ENCODE results near the gene LRRC8C.

LRRC8C gene

DNA sequence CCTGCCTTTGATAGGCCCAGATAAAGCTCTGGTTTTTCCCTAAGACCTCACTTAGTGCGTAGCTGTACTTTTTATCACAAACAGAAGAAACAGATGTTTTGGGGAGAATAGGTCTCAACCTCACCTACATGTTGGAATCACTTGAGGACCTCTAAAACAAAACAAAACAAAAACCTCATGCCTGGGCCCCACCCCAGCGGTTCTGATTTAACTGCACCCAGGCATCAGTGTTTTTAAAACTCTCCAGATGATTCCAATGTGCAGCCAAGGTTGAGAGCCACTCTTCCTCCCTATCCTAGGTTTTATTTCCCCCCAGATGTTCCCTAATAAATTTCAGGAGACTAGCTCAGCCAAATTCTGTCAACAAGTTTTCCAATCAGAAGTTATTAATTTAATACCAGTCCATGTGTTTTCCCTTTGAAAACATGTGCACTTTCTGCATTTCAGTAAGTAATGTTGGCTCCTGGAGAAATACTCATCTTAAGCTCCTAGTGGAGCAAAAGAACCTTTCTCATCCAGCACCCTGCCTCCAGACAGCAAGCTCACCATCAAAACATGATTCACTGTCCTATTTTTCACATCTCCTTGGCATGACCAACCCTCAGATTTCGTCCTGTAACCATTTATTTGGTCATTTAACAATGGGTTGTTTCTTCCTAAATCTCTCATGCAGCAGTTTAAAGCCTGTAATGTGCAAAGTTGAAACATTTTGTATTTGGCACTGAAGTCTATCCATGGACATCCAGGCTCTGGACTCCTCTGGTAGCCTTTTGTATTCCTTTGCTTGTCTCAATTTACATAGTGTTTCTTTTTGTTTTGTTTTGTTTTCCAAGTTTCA is 27.5 kb downstream of the LRRC8C start:
- Histone ChIP-seq H3K27ac (ENCODE audit: low read depth, low read length) (no peak overlapping the region), H3K9me3 (ENCODE audit: control insufficient read depth, insufficient read depth, low read depth, low read length) (no peaks in the 10 kb centered on the region), H3K4me1 (ENCODE audit: control insufficient read depth, insufficient read depth, low read length) (no peaks in the 10 kb centered on the region), H3K4me3 (ENCODE audit: low read depth, low read length) (no peak overlapping the region), H3K27me3 (ENCODE audit: control insufficient read depth, insufficient read depth, low read length) (no peaks in the 10 kb centered on the region), H3K36me3 (ENCODE audit: control insufficient read depth, insufficient read depth, low read length) (no peaks in the 10 kb centered on the region), H3K9ac (ENCODE audit: low read length) (no peak overlapping the region)

GRCh38 chr1:89665941-89666340 is 33.0 kb downstream of the LRRC8C start:
- no peak overlapping the region for H3K27ac ChIP-seq (ENCODE audit: low read depth, low read length)
- no peaks in the 10 kb centered on the region for H3K4me1 ChIP-seq (ENCODE audit: control insufficient read depth, insufficient read depth, low read length)

GRCh38 chr1:89666640-89667039 is 33.7 kb downstream of the LRRC8C start:
- no peak overlapping the region for H3K4me3 ChIP-seq (ENCODE audit: low read depth, low read length)
- no peaks in the 10 kb centered on the region for H3K4me1 ChIP-seq (ENCODE audit: control insufficient read depth, insufficient read depth, low read length)
- no peak overlapping the region for H3K27ac ChIP-seq (ENCODE audit: low read depth, low read length)
- H3K36me3 ChIP-seq (ENCODE audit: control insufficient read depth, insufficient read depth, low read length): no peaks in the 10 kb centered on the region
- no peak overlapping the region for H3K9ac ChIP-seq (ENCODE audit: low read length)
- H3K27me3 ChIP-seq (ENCODE audit: control insufficient read depth, insufficient read depth, low read length): no peaks in the 10 kb centered on the region
- H3K9me3 ChIP-seq (ENCODE audit: control insufficient read depth, insufficient read depth, low read depth, low read length): no peaks in the 10 kb centered on the region

More at GRCh38 chr1:89665941-89666340, 33.0 kb downstream of the LRRC8C start:
- H3K36me3 ChIP-seq (ENCODE audit: control insufficient read depth, insufficient read depth, low read length): no peaks in the 10 kb centered on the region
- H3K9ac ChIP-seq (ENCODE audit: low read length): no peak overlapping the region
- H3K4me3 ChIP-seq (ENCODE audit: low read depth, low read length): no peak overlapping the region
- H3K27me3 ChIP-seq (ENCODE audit: control insufficient read depth, insufficient read depth, low read length): no peaks in the 10 kb centered on the region
- H3K9me3 ChIP-seq (ENCODE audit: control insufficient read depth, insufficient read depth, low read depth, low read length): no peaks in the 10 kb centered on the region

DNA sequence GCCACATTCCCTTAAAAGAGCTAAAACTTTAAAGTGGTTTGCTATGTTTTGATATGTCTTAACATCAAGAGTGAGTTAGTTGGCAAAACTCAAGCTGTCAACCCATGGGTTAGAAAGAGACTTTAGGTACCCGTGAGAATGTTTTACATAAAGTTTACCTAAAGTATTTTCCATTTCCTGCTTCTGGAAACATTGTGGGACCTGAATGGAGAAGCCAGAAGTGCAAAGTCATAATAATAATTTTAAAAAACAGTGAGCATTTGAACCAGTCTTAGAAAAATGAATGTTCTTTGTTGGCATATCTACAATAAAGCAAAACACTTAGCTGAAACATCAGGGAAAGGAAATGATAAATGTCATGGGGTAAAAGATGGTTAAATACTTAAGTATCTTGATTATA is 34.8 kb downstream of the LRRC8C start:
- Histone ChIP-seq H3K27me3 (ENCODE audit: control insufficient read depth, insufficient read depth, low read length) (no peaks in the 10 kb centered on the region), H3K4me1 (ENCODE audit: control insufficient read depth, insufficient read depth, low read length) (no peaks in the 10 kb centered on the region), H3K9me3 (ENCODE audit: control insufficient read depth, insufficient read depth, low read depth, low read length) (no peaks in the 10 kb centered on the region), H3K9ac (ENCODE audit: low read length) (no peak overlapping the region), H3K36me3 (ENCODE audit: control insufficient read depth, insufficient read depth, low read length) (no peaks in the 10 kb centered on the region), H3K4me3 (ENCODE audit: low read depth, low read length) (no peak overlapping the region), H3K27ac (ENCODE audit: low read depth, low read length) (no peak overlapping the region)

DNA sequence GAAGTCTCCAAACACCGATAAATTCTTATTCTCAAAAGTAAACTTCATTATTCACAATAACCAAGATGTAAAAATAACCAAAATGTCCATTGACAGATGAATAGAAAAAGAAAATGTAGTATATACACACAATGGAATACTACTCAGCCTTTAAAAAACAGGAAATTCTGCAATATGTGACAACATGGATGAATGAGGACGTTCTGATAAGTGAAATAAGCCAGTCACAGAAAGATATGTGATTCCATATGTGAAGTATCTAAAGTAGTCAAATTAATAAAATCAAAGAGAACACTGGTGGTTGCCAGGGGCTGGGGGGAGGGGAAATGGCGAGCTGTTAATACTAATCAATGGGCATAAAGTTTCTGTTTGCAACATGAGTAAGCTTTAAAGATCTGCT is 36.0 kb downstream of the LRRC8C start:
- Histone ChIP-seq H3K27ac (ENCODE audit: low read depth, low read length) (no peak overlapping the region), H3K36me3 (ENCODE audit: control insufficient read depth, insufficient read depth, low read length) (no peaks in the 10 kb centered on the region), H3K9ac (ENCODE audit: low read length) (no peak overlapping the region)

GRCh38 chr1:89669441-89669840 is 36.5 kb downstream of the LRRC8C start:
- Histone ChIP-seq H3K4me1 (ENCODE audit: control insufficient read depth, insufficient read depth, low read length) (no peaks in the 10 kb centered on the region), H3K27ac (ENCODE audit: low read depth, low read length) (no peak overlapping the region), H3K4me3 (ENCODE audit: low read depth, low read length) (no peak overlapping the region), H3K9me3 (ENCODE audit: control insufficient read depth, insufficient read depth, low read depth, low read length) (no peaks in the 10 kb centered on the region), H3K36me3 (ENCODE audit: control insufficient read depth, insufficient read depth, low read length) (no peaks in the 10 kb centered on the region), H3K27me3 (ENCODE audit: control insufficient read depth, insufficient read depth, low read length) (no peaks in the 10 kb centered on the region), H3K9ac (ENCODE audit: low read length) (no peak overlapping the region)

More for the DNA sequence above, 36.0 kb downstream of the LRRC8C start:
- no peak overlapping the region for H3K4me3 ChIP-seq (ENCODE audit: low read depth, low read length)
- no peaks in the 10 kb centered on the region for H3K27me3 ChIP-seq (ENCODE audit: control insufficient read depth, insufficient read depth, low read length)
- no peaks in the 10 kb centered on the region for H3K4me1 ChIP-seq (ENCODE audit: control insufficient read depth, insufficient read depth, low read length)
- no peaks in the 10 kb centered on the region for H3K9me3 ChIP-seq (ENCODE audit: control insufficient read depth, insufficient read depth, low read depth, low read length)

- Histone ChIP-seq H3K36me3 (ENCODE audit: control insufficient read depth, insufficient read depth, low read length) (no peaks in the 10 kb centered on the region), H3K9me3 (ENCODE audit: control insufficient read depth, insufficient read depth, low read depth, low read length) (no peaks in the 10 kb centered on the region), H3K27me3 (ENCODE audit: control insufficient read depth, insufficient read depth, low read length) (no peaks in the 10 kb centered on the region), H3K4me3 (ENCODE audit: low read depth, low read length) (no peak overlapping the region), H3K27ac (ENCODE audit: low read depth, low read length) (no peak overlapping the region), H3K9ac (ENCODE audit: low read length) (no peak overlapping the region), H3K4me1 (ENCODE audit: control insufficient read depth, insufficient read depth, low read length) (no peaks in the 10 kb centered on the region)
These were observed 37.2 kb downstream of the LRRC8C start for GRCh38 chr1:89670163-89670562.

- Histone ChIP-seq H3K27me3 (ENCODE audit: control insufficient read depth, insufficient read depth, low read length) (no peaks in the 10 kb centered on the region), H3K4me3 (ENCODE audit: low read depth, low read length) (no peak overlapping the region), H3K9ac (ENCODE audit: low read length) (no peak overlapping the region), H3K27ac (ENCODE audit: low read depth, low read length) (no peak overlapping the region), H3K9me3 (ENCODE audit: control insufficient read depth, insufficient read depth, low read depth, low read length) (no peaks in the 10 kb centered on the region), H3K4me1 (ENCODE audit: control insufficient read depth, insufficient read depth, low read length) (no peaks in the 10 kb centered on the region), H3K36me3 (ENCODE audit: control insufficient read depth, insufficient read depth, low read length) (no peaks in the 10 kb centered on the region)
These were observed 37.8 kb downstream of the LRRC8C start for GRCh38 chr1:89670711-89671110.

- H3K27me3 ChIP-seq (ENCODE audit: control insufficient read depth, insufficient read depth, low read length): no peaks in the 10 kb centered on the region
- H3K36me3 ChIP-seq (ENCODE audit: control insufficient read depth, insufficient read depth, low read length): no peaks in the 10 kb centered on the region
- no peak overlapping the region for H3K4me3 ChIP-seq (ENCODE audit: low read depth, low read length)
- no peak overlapping the region for H3K9ac ChIP-seq (ENCODE audit: low read length)
- H3K9me3 ChIP-seq (ENCODE audit: control insufficient read depth, insufficient read depth, low read depth, low read length): no peaks in the 10 kb centered on the region
- H3K27ac ChIP-seq (ENCODE audit: low read depth, low read length): no peak overlapping the region
- H3K4me1 ChIP-seq (ENCODE audit: control insufficient read depth, insufficient read depth, low read length): no peaks in the 10 kb centered on the region
These were observed 39.0 kb downstream of the LRRC8C start for GRCh38 chr1:89671775-89672488.

DNA sequence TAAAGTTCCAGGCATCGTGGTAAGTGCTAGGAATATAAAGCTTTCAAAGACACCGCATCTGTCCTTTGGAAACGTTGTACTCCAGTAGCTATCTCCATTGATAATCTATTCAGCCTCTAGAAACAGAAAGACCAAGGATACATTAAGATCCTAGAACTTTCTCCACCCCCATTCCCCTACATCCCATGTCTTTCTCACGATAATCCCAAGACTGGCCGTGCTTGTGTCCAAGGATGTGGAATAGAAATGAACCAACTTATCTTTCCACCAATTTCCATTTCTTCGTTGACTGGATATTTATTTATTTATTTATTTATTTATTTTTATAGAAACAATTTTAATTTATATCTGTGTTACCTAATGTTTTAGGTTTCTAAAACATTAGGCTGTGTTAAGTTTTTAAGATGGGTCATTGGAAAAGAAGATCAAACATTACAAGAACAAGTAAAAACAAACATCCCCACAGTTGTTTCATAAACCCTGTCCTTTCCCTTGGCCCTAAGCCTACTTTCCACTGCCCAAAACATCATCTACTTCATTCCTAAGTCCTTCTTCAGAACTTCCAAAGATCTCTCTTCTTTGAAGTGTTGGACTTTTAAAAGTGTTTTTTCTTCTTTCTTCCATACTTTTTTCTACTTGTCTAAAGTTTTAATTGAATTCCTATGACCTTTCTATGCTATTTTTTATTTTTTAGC is 39.7 kb downstream of the LRRC8C start:
- Histone ChIP-seq H3K9me3 (ENCODE audit: control insufficient read depth, insufficient read depth, low read depth, low read length) (no peaks in the 10 kb centered on the region), H3K36me3 (ENCODE audit: control insufficient read depth, insufficient read depth, low read length) (no peaks in the 10 kb centered on the region), H3K27me3 (ENCODE audit: control insufficient read depth, insufficient read depth, low read length) (no peaks in the 10 kb centered on the region), H3K4me3 (ENCODE audit: low read depth, low read length) (no peak overlapping the region), H3K27ac (ENCODE audit: low read depth, low read length) (no peak overlapping the region), H3K4me1 (ENCODE audit: control insufficient read depth, insufficient read depth, low read length) (no peaks in the 10 kb centered on the region), H3K9ac (ENCODE audit: low read length) (no peak overlapping the region)

DNA sequence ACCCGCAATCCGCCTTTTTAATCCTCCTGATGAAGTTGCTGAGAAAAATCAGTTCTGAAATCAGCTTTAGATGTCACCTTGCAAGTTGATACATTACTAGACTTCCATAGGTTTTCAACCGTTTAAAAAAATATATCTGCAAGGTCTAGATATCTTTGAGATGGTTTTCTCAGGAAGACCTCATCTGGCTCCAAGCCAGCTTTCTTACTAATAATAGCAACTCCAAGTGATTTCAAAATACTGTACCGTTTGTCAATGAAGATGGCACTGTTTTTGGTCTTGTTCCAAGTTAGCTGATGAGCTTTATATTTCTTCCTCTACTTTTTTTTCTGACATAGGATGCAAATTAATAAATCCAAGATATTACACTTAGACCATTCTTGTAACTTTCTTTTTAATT is 40.3 kb downstream of the LRRC8C start:
- Histone ChIP-seq H3K27ac (ENCODE audit: low read depth, low read length) (no peak overlapping the region), H3K9ac (ENCODE audit: low read length) (no peak overlapping the region), H3K4me1 (ENCODE audit: control insufficient read depth, insufficient read depth, low read length) (no peaks in the 10 kb centered on the region)

More for the DNA sequence above, 40.3 kb downstream of the LRRC8C start:
- Histone ChIP-seq H3K9me3 (ENCODE audit: control insufficient read depth, insufficient read depth, low read depth, low read length) (no peaks in the 10 kb centered on the region), H3K4me3 (ENCODE audit: low read depth, low read length) (no peak overlapping the region), H3K27me3 (ENCODE audit: control insufficient read depth, insufficient read depth, low read length) (no peaks in the 10 kb centered on the region), H3K36me3 (ENCODE audit: control insufficient read depth, insufficient read depth, low read length) (no peaks in the 10 kb centered on the region)
